OCI-LY7 (cell line): Measurements from ENCODE around the gene TUBGCP2. TPM values are rescaled to one million over a fixed set of nuclear protein-coding genes. Genes with fewer than 3 reads are reported as not detected.
"Not testable (repeated sequence)": the region's sequence is repeated elsewhere in the genome, so short reads cannot be mapped to it uniquely, and the experiment has no call there.

ENCODE experiments used
- BruUV-seq: library from RNA; stranded (reverse); fragments of 400-500 nt; replicated peaks from 2 replicates; lab custom pipeline; 2021; lab: Mats Ljungman, UMichigan
- CTCF ChIA-PET: fragments of 300-600 bp; sonication (Branson Sonifier 250); formaldehyde crosslinking; loops from one replicate; lab custom pipeline; 2022; ENCODE audit warnings: antibody characterized with exemption; ENCODE audit not compliant: unreplicated experiment; lab: Charles Lee
- POLR2A ChIA-PET: fragments of 300-600 bp; sonication (Branson Sonifier 250); formaldehyde crosslinking; loops from one replicate; lab custom pipeline; 2022; ENCODE audit warnings: antibody characterized with exemption; lab: Charles Lee
- DNase-seq: peaks from one replicate; pipeline ENCODE4 v3.0.0-alpha.2; 2015; ENCODE audit warnings: low spot score
- H2AFZ ChIP-seq: fragments of 200-600 bp; sonication (generic), shearing (Covaris generic); 2 replicates; pipeline ENCODE4 v1.6.1; 2014; ENCODE audit warnings: mild to moderate bottlenecking, antibody characterized with exemption, low read length, moderate library complexity
- H3K27ac ChIP-seq: fragments of 200-600 bp; sonication (generic); 2 replicates; pipeline ENCODE4 v1.5.1; 2014; ENCODE audit warnings: mixed run types, low read depth, mild to moderate bottlenecking, moderate library complexity, low read length, inconsistent platforms; ENCODE audit not compliant: poor library complexity, severe bottlenecking
- H3K36me3 ChIP-seq: fragments of 200-600 bp; sonication (generic); 2 replicates; pipeline ENCODE4 v1.6.1; 2014; ENCODE audit warnings: mild to moderate bottlenecking, antibody characterized with exemption, low read length, moderate library complexity, mixed read lengths; ENCODE audit not compliant: insufficient read depth
- H3K4me1 ChIP-seq: fragments of 200-600 bp; sonication (generic); 2 replicates; pipeline ENCODE4 v1.5.1; 2014; ENCODE audit warnings: mild to moderate bottlenecking, low read length; ENCODE audit not compliant: insufficient read depth, poor library complexity, severe bottlenecking
- H3K4me2 ChIP-seq: fragments of 200-600 bp; sonication (generic); 2 replicates; pipeline ENCODE4 v1.6.1; 2014; ENCODE audit warnings: mild to moderate bottlenecking, low read length
- H3K4me3 ChIP-seq: fragments of 200-600 bp; sonication (generic); 2 replicates; pipeline ENCODE4 v1.5.1; 2014; ENCODE audit warnings: mild to moderate bottlenecking, low read depth, low read length; ENCODE audit not compliant: poor library complexity, severe bottlenecking
- H3K79me2 ChIP-seq: fragments of 200-600 bp; sonication (generic); 2 replicates; pipeline ENCODE4 v1.6.1; 2016; ENCODE audit warnings: low read depth, mild to moderate bottlenecking, low read length, moderate library complexity, mixed read lengths; ENCODE audit not compliant: insufficient read depth
- H3K9me2 ChIP-seq: fragments of 200-600 bp; sonication (generic); 2 replicates; pipeline ENCODE4 v1.6.1; 2016; ENCODE audit warnings: mild to moderate bottlenecking, low read length, mixed read lengths; ENCODE audit not compliant: insufficient read depth
- H3K9me3 ChIP-seq: fragments of 200-600 bp; sonication (generic); 2 replicates; pipeline ENCODE4 v1.6.1; 2014; ENCODE audit warnings: mild to moderate bottlenecking, mixed run types, low read length, mixed read lengths
- H4K20me1 ChIP-seq: fragments of 200-600 bp; sonication (generic); 2 replicates; pipeline ENCODE4 v1.6.1; 2014; ENCODE audit warnings: mild to moderate bottlenecking, antibody characterized with exemption, low read length, moderate library complexity, mixed read lengths; ENCODE audit not compliant: insufficient read depth
- CTCF ChIP-seq: fragments of 200-600 bp; sonication (generic); conservative IDR thresholded peaks from 2 replicates; pipeline ENCODE4 v1.5.1; 2014; ENCODE audit warnings: mild to moderate bottlenecking, antibody characterized with exemption, low read length, moderate library complexity, mixed read lengths
- EZH2phosphoT487 ChIP-seq: fragments of 200-600 bp; sonication (generic); IDR thresholded peaks from 2 replicates; pipeline ENCODE4 v1.6.1; 2018; ENCODE audit warnings: low read depth, borderline replicate concordance, mild to moderate bottlenecking, mixed run types, antibody characterized with exemption, low read length, moderate library complexity, mixed read lengths
- intact Hi-C: fragments of 100-400 bp; cut with micrococcal nuclease; formaldehyde crosslinking; loops from one replicate; pipeline ENCODE4 v1.10.0; 2022; ENCODE audit not compliant: unreplicated experiment
- total RNA-seq, 2 experiments: library from RNA; depleted of rRNA in 1 of 2; stranded (reverse); fragments of >200 nt in 1 of 2; shearing (Covaris generic) in 1 of 2; gene quantifications; 2 replicates each; pipeline ENCODE4 v1.2.3, GENCODE V29; 2014 to 2022

Gene TUBGCP2
- total RNA-seq, 2 experiments from 2014 or later, result 40.5 to 56.1 TPM

GRCh38 chr10:133324198-133324792 lies 15.6 kb upstream of the TUBGCP2 start:
- H3K79me2 ChIP-seq, result no peaks in the 10 kb centered on the region
- POLR2A ChIA-PET, result interaction anchor here (0.6 to 0.9 kb wide), 6 partner anchors 15 to 872 kb away, joined by 3 to 9 read pairs (median 4); no protein-coding TSS in a partner anchor
- peak overlapping the region; percentile 55 for H3K4me2 ChIP-seq
- TF ChIP-seq CTCF (no peak), EZH2phosphoT487 (no peak)
- no peaks in the 10 kb centered on the region for H3K9me3 ChIP-seq
- H4K20me1 ChIP-seq, result no peaks in the 10 kb centered on the region
- DNase-seq, result peak; percentile 84
- CTCF ChIA-PET, result interaction anchor here (0.6 to 1.1 kb wide), 4 partner anchors 8 to 115 kb away, joined by 3 to 4 read pairs (median 4); no protein-coding TSS in a partner anchor
- intact Hi-C loops, result loop anchor here (2.0 kb wide), 1 partner anchor 15 kb away; the partner anchor contains the start of genes TUBGCP2 and ZNF511
- H3K27ac ChIP-seq, result no peak overlapping the region
- peaks cover 9% of the 10 kb centered on the region for H3K4me1 ChIP-seq
- no peak overlapping the region for H3K4me3 ChIP-seq
- H2AFZ ChIP-seq, result no peak overlapping the region
- no peaks in the 10 kb centered on the region for H3K36me3 ChIP-seq
- H3K9me2 ChIP-seq, result no peaks in the 10 kb centered on the region
- no TSS peak for BruUV-seq

DNA sequence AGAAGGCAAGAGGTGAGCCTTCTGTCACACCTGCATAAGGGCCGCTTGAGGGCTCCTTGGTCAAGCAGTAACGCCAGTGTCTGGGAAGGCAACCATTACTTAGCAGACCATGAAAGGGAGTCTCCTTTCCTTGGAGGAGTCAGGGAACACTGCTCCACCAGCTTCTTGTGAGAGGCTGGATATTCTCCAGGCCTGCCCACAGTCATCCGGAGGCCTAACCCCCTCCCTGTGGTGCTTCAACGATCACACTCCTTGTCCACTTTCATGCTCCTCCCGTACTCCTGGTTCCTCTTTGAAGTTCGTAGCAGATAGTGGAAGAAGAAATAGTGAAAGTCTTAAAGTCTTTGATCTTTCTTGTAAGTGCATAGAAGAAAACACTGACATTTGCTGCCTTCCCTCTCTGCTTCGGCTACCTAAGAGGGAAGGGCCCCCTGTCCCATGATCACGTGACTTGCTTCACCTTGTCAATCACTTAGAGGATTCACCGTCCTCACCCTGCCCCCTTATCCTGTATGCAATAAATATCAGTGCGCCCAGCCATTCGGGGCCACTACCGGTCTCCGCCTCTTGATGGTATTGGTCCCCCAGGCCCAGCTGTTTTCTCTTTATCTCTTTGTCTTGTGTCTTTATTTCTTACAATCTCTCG lies 13.5 kb upstream of the TUBGCP2 start:
- H3K27ac ChIP-seq, H4K20me1 ChIP-seq, H2AFZ ChIP-seq, BruUV-seq, CTCF ChIA-PET, H3K4me3 ChIP-seq, H3K36me3 ChIP-seq, H3K79me2 ChIP-seq, intact Hi-C loops, H3K9me3 ChIP-seq, H3K4me2 ChIP-seq, DNase-seq, H3K9me2 ChIP-seq, POLR2A ChIA-PET, H3K4me1 ChIP-seq: not testable (repeated sequence)

GRCh38 chr10:133320852-133321422 lies 12.3 kb upstream of the TUBGCP2 start:
- POLR2A ChIA-PET, BruUV-seq, H3K27ac ChIP-seq, H3K4me2 ChIP-seq, H3K36me3 ChIP-seq, H3K9me2 ChIP-seq, H3K4me1 ChIP-seq, CTCF ChIA-PET, H3K4me3 ChIP-seq, H2AFZ ChIP-seq, H3K79me2 ChIP-seq, H4K20me1 ChIP-seq, H3K9me3 ChIP-seq, intact Hi-C loops: not testable (repeated sequence)
- peak; percentile 27 for DNase-seq
